Fibroblast of lung (primary cell): ENCODE results near the gene MALAT1. TPM values are rescaled to one million over a fixed set of nuclear protein-coding genes. Genes with fewer than 3 reads are reported as not detected.

Source experiments
- DNase-seq, 2 donors: peaks; one replicate each; pipeline versions ENCODE4 v3.0.0 to v3.0.0-alpha.2; 2010; ENCODE audit warnings: low read depth in 2 of 2
- H2AFZ ChIP-seq: 2 replicates; pipeline ENCODE4 v1.5.1; 2012; ENCODE audit warnings: low read length, control low read depth, inconsistent platforms
- H3K27ac ChIP-seq: 2 replicates; pipeline ENCODE4 v1.5.1; 2011; ENCODE audit warnings: low read length, control low read depth; ENCODE audit not compliant: insufficient read depth
- H3K27me3 ChIP-seq: 2 replicates; pipeline ENCODE4 v1.5.1; 2011; ENCODE audit warnings: mild to moderate bottlenecking, low read length; ENCODE audit not compliant: control insufficient read depth, insufficient read depth
- H3K36me3 ChIP-seq: 2 replicates; pipeline ENCODE4 v1.5.1; 2011; ENCODE audit warnings: low read length; ENCODE audit not compliant: control insufficient read depth, insufficient read depth
- H3K4me1 ChIP-seq: 2 replicates; pipeline ENCODE4 v1.5.1; 2011; ENCODE audit warnings: low read length; ENCODE audit not compliant: control insufficient read depth, insufficient read depth; ENCODE audit errors: extremely low read depth
- H3K4me2 ChIP-seq: 2 replicates; pipeline ENCODE4 v1.5.1; 2011; ENCODE audit warnings: low read length, control low read depth; ENCODE audit not compliant: insufficient read depth; ENCODE audit errors: extremely low read depth
- H3K4me3 ChIP-seq, 4 experiments: fragments of 200-600 bp in 1 of 4; sonication (generic) in 1 of 4; replicated peaks in 1 of 4; 2 replicates each; pipeline ENCODE4 v1.5.1; 2011 to 2016; ENCODE audit warnings: low read length in 4 of 4, low read depth in 3 of 4, mild to moderate bottlenecking in 3 of 4, control low read depth in 2 of 4, inconsistent platforms in 1 of 4, mixed read lengths in 1 of 4; ENCODE audit not compliant: insufficient read depth in 1 of 4; ENCODE audit errors: control extremely low read depth in 1 of 4
- H3K79me2 ChIP-seq: 2 replicates; pipeline ENCODE4 v1.5.1; 2012; ENCODE audit warnings: mild to moderate bottlenecking, low read length, inconsistent platforms; ENCODE audit not compliant: control insufficient read depth, insufficient read depth
- H3K9ac ChIP-seq: 2 replicates; pipeline ENCODE4 v1.5.1; 2011; ENCODE audit warnings: mild to moderate bottlenecking, low read length, control low read depth; ENCODE audit not compliant: insufficient read depth
- H3K9me3 ChIP-seq: 2 replicates; pipeline ENCODE4 v1.5.1; 2012; ENCODE audit warnings: low read depth, low read length; ENCODE audit not compliant: control insufficient read depth, insufficient read depth
- H4K20me1 ChIP-seq: 2 replicates; pipeline ENCODE4 v1.5.1; 2011; ENCODE audit warnings: low read length; ENCODE audit not compliant: control insufficient read depth, insufficient read depth; ENCODE audit errors: extremely low read depth
- CTCF ChIP-seq, 2 donors: IDR thresholded peaks in 1 of 2; conservative IDR thresholded peaks in 1 of 2; 1 replicate in 1 of 2; 2 replicates in 1 of 2; pipeline ENCODE4 v1.5.1; 2011 to 2012; ENCODE audit warnings: low read length in 2 of 2, control low read depth in 1 of 2, inconsistent platforms in 1 of 2, low read depth in 1 of 2, mild to moderate bottlenecking in 1 of 2
- EZH2 ChIP-seq: IDR thresholded peaks from 2 replicates; pipeline ENCODE4 v1.5.1; 2012; ENCODE audit warnings: low read length, control low read depth, mild to moderate bottlenecking; ENCODE audit errors: missing control alignments
- polyA plus RNA-seq, 2 donors: library from polyadenylated mRNA; depleted of rRNA in 1 of 2; stranded (reverse) in 1 of 2; unstranded in 1 of 2; fragments of >200 nt; gene quantifications; 2 replicates each; pipeline ENCODE4 v1.2.1, GENCODE V29; 2011 to 2012; ENCODE audit warnings: missing spikeins in 1 of 2
- total RNA-seq: library from RNA; depleted of rRNA; stranded (reverse); fragments of >200 nt; gene quantifications from 2 replicates; pipeline ENCODE4 v1.2.1, GENCODE V29; 2014

The MALAT1 gene
- total and polyA plus RNA-seq, 2 donors (not counting 1 experiment from before 2014, with no cell fraction given): 583 to 21,991 TPM

GRCh38 chr11:65500387-65501185 is 1.7 kb downstream of the MALAT1 start:
- peak overlapping the region; percentile 97 for H3K9ac ChIP-seq
- H3K36me3 ChIP-seq: peaks cover 9% of the 10 kb centered on the region
- H2AFZ ChIP-seq: no peak overlapping the region
- H3K4me3 ChIP-seq: peak overlapping the region; percentile 72 to 98 (median 76)
- peaks cover 9% of the 10 kb centered on the region for H3K4me1 ChIP-seq
- peak overlapping the region; percentile 51 for H3K4me2 ChIP-seq
- no peaks in the 10 kb centered on the region for H3K27me3 ChIP-seq
- no peaks in the 10 kb centered on the region for H3K9me3 ChIP-seq
- TF ChIP-seq CTCF (conservative IDR thresholded peaks at IDR 0.05 in 1 of 2, IDR thresholded peaks at IDR 0.05 in 1 of 2; ENCODE audit: low read depth in 1 of 2, low read length in 2 of 2) (no peak), EZH2 (no peak)
- H4K20me1 ChIP-seq: peaks cover 11% of the 10 kb centered on the region
- peaks cover 92% of the 10 kb centered on the region for H3K79me2 ChIP-seq
- H3K27ac ChIP-seq: peak overlapping the region; percentile 100
- peak; percentile 41 to 65 for DNase-seq

- Histone ChIP-seq H2AFZ (no peak overlapping the region), H3K79me2 (peaks cover 92% of the 10 kb centered on the region), H3K36me3 (peaks cover 9% of the 10 kb centered on the region), H4K20me1 (peaks cover 11% of the 10 kb centered on the region), H3K9ac (peak overlapping the region; percentile 97), H3K9me3 (no peaks in the 10 kb centered on the region), H3K27ac (peak overlapping the region; percentile 100), H3K4me3 (peak overlapping the region; percentile 72 to 98 (median 76)), H3K4me2 (no peak overlapping the region), H3K27me3 (no peaks in the 10 kb centered on the region), H3K4me1 (peaks cover 5% of the 10 kb centered on the region)
- no peak for DNase-seq
- TF ChIP-seq EZH2 (no peak), CTCF (conservative IDR thresholded peaks at IDR 0.05 in 1 of 2, IDR thresholded peaks at IDR 0.05 in 1 of 2; ENCODE audit: low read depth in 1 of 2, low read length in 2 of 2) (no peak)
Measured at GRCh38 chr11:65501186-65501471, 2.3 kb downstream of the MALAT1 start.

GRCh38 chr11:65501472-65502273 is 2.8 kb downstream of the MALAT1 start:
- Histone ChIP-seq H3K27me3 (no peaks in the 10 kb centered on the region), H3K9ac (peak overlapping the region; percentile 97), H3K9me3 (no peaks in the 10 kb centered on the region), H3K4me3 (peak overlapping the region; percentile 72 to 98 (median 76)), H3K27ac (peak overlapping the region; percentile 100), H4K20me1 (peaks cover 11% of the 10 kb centered on the region), H2AFZ (no peak overlapping the region), H3K79me2 (peaks cover 92% of the 10 kb centered on the region), H3K36me3 (peaks cover 9% of the 10 kb centered on the region), H3K4me2 (peak overlapping the region; percentile 11), H3K4me1 (peaks cover 4% of the 10 kb centered on the region)
- no peak for TF ChIP-seq EZH2
- no peak for TF ChIP-seq CTCF (conservative IDR thresholded peaks at IDR 0.05 in 1 of 2, IDR thresholded peaks at IDR 0.05 in 1 of 2; ENCODE audit: low read depth in 1 of 2, low read length in 2 of 2)
- DNase-seq: peak; percentile 35 to 61
